ENCODE results near the gene MED10.

DNA sequence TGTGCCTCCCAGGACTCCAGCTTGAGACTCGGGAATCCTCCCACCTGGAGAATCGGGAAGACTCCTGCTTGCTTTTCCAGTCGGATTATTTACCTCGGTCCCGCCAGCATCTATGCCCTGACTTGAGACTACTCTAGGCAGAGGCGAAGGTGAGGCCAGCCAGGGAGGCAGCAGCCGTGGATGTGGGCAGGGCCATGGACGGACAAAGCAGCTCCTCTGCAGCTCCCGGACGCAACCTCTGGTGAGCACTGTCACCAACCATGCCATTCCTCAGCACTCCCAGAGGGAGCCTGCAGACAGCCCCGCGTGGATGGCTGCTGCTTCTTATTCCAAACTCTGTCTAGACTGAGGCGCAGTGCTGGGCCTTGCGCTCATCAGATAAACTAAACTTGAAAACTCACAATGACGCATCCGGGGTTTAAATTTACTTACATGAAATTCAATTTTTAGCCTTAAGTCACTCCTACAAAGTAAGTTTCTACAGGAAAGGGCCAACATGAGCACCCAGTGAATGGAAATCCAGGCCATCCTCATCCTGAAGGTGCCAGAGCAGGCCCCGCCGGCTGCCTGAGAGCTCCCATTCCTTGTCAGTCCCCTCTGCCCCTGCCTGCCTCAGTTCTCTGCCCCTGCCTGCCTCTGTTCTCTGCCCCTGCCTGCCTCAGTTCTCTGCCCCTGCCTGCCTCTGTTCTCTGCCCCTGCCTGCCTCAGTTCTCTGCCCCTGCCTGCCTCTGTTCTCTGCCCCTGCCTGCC is 17.8 kb downstream of the MED10 start:
- TF ChIP-seq, protein P1, sequence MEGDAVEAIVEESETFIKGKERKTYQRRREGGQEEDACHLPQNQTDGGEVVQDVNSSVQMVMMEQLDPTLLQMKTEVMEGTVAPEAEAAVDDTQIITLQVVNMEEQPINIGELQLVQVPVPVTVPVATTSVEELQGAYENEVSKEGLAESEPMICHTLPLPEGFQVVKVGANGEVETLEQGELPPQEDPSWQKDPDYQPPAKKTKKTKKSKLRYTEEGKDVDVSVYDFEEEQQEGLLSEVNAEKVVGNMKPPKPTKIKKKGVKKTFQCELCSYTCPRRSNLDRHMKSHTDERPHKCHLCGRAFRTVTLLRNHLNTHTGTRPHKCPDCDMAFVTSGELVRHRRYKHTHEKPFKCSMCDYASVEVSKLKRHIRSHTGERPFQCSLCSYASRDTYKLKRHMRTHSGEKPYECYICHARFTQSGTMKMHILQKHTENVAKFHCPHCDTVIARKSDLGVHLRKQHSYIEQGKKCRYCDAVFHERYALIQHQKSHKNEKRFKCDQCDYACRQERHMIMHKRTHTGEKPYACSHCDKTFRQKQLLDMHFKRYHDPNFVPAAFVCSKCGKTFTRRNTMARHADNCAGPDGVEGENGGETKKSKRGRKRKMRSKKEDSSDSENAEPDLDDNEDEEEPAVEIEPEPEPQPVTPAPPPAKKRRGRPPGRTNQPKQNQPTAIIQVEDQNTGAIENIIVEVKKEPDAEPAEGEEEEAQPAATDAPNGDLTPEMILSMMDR (IDR thresholded peaks at IDR 0.05) = no peak
- TF ChIP-seq POLR2A (IDR thresholded peaks at IDR 0.05) = no peak
